ENCODE measurements around the gene CISH. TPM values are rescaled to one million over a fixed set of nuclear protein-coding genes. Genes with fewer than 3 reads are reported as not detected.

Gene CISH
- total and polyA plus RNA-seq, 9 of the 15 experiments (the other 6 are each of a cell fraction or from before 2014, with no cell fraction given): 1.7 to 47.7 (median 18.3) TPM

DNA sequence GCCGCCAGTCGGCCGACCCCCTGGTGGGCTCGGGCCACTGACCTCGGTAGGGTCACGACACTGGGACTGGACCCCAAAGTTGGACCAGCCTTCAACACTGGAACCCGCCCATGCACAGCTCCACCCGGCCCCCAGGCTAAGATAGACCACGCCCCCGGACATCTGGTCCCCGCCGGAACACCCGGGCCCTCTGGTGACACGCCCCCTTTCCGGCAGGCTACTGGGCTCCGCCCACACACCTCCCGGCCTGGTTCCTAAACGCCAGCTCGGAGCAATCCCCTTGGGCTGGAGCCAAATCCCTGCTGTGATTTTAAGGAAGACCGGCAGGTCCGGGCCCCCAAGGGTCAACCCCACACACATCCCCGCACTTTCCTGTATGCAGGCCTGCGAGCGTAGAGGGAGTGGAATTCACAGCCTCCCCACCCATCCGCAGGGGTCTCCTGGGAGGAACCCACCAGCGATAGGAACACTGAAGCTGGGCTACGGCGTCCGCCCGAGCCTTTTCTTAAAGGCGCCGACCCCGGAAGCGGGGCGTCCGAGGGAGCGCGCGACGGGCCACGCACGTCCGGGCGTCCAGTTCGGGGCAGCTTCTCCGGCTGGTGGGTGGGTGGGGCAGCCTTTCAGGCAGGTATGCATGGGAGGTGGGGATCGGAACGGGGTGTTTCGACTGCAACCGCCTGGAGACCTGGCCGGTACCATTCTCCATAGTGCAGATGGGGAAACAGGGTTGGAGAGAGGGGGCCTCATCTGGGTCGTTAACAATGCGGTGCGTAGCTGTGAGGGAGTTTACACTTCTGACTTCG lies 42.4 kb downstream of the CISH start, which contains the start of gene HEMK1 (continued):
- TF ChIP-seq RBM34 (IDR thresholded peaks at IDR 0.05; ENCODE audit: borderline replicate concordance, insufficient read depth, low read length): no peak
- TF ChIP-seq, protein P1, sequence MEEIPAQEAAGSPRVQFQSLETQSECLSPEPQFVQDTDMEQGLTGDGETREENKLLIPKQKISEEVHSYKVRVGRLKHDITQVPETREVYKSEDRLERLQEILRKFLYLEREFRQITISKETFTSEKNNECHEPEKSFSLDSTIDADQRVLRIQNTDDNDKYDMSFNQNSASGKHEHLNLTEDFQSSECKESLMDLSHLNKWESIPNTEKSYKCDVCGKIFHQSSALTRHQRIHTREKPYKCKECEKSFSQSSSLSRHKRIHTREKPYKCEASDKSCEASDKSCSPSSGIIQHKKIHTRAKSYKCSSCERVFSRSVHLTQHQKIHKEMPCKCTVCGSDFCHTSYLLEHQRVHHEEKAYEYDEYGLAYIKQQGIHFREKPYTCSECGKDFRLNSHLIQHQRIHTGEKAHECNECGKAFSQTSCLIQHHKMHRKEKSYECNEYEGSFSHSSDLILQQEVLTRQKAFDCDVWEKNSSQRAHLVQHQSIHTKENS (CRISPR knock-in tag; IDR thresholded peaks at IDR 0.05): no peak
- 0 out of 4 replicates have a peak, but pooled peaks of 1 of the 2 experiments have one; percentile 6 for TF ChIP-seq TEAD1 (CRISPR knock-in tag; IDR thresholded peaks at IDR 0.05)
- TF ChIP-seq SNIP1 (IDR thresholded peaks at IDR 0.05; ENCODE audit: low read depth): no peak
- TF ChIP-seq, protein P2, sequence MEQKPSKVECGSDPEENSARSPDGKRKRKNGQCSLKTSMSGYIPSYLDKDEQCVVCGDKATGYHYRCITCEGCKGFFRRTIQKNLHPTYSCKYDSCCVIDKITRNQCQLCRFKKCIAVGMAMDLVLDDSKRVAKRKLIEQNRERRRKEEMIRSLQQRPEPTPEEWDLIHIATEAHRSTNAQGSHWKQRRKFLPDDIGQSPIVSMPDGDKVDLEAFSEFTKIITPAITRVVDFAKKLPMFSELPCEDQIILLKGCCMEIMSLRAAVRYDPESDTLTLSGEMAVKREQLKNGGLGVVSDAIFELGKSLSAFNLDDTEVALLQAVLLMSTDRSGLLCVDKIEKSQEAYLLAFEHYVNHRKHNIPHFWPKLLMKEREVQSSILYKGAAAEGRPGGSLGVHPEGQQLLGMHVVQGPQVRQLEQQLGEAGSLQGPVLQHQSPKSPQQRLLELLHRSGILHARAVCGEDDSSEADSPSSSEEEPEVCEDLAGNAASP (IDR thresholded peaks at IDR 0.05): no peak
- TF ChIP-seq ZNF717 (CRISPR knock-in tag; IDR thresholded peaks at IDR 0.05): no peak
- TF ChIP-seq ZNF133 (CRISPR knock-in tag; IDR thresholded peaks at IDR 0.05): no peak
- TF ChIP-seq, protein P3, sequence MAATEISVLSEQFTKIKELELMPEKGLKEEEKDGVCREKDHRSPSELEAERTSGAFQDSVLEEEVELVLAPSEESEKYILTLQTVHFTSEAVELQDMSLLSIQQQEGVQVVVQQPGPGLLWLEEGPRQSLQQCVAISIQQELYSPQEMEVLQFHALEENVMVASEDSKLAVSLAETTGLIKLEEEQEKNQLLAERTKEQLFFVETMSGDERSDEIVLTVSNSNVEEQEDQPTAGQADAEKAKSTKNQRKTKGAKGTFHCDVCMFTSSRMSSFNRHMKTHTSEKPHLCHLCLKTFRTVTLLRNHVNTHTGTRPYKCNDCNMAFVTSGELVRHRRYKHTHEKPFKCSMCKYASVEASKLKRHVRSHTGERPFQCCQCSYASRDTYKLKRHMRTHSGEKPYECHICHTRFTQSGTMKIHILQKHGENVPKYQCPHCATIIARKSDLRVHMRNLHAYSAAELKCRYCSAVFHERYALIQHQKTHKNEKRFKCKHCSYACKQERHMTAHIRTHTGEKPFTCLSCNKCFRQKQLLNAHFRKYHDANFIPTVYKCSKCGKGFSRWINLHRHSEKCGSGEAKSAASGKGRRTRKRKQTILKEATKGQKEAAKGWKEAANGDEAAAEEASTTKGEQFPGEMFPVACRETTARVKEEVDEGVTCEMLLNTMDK (IDR thresholded peaks at IDR 0.05; ENCODE audit: borderline replicate concordance, insufficient read depth, low read depth, low read length, poor library complexity, severe bottlenecking): no peak
- TF ChIP-seq STAT5A (IDR thresholded peaks at IDR 0.05; ENCODE audit: borderline replicate concordance, low read length): no peak
- no peak for TF ChIP-seq KDM2B (CRISPR knock-in tag; IDR thresholded peaks at IDR 0.05)
- TF ChIP-seq, protein P4, sequence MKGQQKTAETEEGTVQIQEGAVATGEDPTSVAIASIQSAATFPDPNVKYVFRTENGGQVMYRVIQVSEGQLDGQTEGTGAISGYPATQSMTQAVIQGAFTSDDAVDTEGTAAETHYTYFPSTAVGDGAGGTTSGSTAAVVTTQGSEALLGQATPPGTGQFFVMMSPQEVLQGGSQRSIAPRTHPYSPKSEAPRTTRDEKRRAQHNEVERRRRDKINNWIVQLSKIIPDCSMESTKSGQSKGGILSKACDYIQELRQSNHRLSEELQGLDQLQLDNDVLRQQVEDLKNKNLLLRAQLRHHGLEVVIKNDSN (CRISPR knock-in tag; IDR thresholded peaks at IDR 0.05): no peak
- TF ChIP-seq, protein P5, sequence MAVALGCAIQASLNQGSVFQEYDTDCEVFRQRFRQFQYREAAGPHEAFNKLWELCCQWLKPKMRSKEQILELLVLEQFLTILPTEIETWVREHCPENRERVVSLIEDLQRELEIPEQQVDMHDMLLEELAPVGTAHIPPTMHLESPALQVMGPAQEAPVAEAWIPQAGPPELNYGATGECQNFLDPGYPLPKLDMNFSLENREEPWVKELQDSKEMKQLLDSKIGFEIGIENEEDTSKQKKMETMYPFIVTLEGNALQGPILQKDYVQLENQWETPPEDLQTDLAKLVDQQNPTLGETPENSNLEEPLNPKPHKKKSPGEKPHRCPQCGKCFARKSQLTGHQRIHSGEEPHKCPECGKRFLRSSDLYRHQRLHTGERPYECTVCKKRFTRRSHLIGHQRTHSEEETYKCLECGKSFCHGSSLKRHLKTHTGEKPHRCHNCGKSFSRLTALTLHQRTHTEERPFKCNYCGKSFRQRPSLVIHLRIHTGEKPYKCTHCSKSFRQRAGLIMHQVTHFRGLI (CRISPR knock-in tag; IDR thresholded peaks at IDR 0.05): no peak
- no peak for TF ChIP-seq ZNF778 (CRISPR knock-in tag; IDR thresholded peaks at IDR 0.05)
- TF ChIP-seq, protein P6, sequence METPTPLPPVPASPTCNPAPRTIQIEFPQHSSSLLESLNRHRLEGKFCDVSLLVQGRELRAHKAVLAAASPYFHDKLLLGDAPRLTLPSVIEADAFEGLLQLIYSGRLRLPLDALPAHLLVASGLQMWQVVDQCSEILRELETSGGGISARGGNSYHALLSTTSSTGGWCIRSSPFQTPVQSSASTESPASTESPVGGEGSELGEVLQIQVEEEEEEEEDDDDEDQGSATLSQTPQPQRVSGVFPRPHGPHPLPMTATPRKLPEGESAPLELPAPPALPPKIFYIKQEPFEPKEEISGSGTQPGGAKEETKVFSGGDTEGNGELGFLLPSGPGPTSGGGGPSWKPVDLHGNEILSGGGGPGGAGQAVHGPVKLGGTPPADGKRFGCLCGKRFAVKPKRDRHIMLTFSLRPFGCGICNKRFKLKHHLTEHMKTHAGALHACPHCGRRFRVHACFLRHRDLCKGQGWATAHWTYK (CRISPR knock-in tag; IDR thresholded peaks at IDR 0.05): no peak
- no peak for TF ChIP-seq BACH1 (tag; IDR thresholded peaks at IDR 0.05)
- no peak for TF ChIP-seq FOSL1 (tag; conservative IDR thresholded peaks at IDR 0.05)
- no peak for TF ChIP-seq ZNF253 (CRISPR knock-in tag; conservative IDR thresholded peaks at IDR 0.05)
- TF ChIP-seq XRCC3 (IDR thresholded peaks at IDR 0.05): no peak
- no peak for TF ChIP-seq BRD4 (IDR thresholded peaks at IDR 0.05)
- peak; percentile 1; the same call in 1 of the 2 replicates for TF ChIP-seq CBFA2T2 (conservative IDR thresholded peaks at IDR 0.05)

All from K562 (cell line).